HEK293 (cell line): ENCODE measurements around the gene GBGT1.

Experiments
- CTCF ChIA-PET: fragments of 350-600 bp; formaldehyde crosslinking; extraction: SDS; loops from one replicate; lab custom pipeline; 2021; ENCODE audit warnings: antibody characterized with exemption; lab: Yijun Ruan, JAX
- POLR2A ChIA-PET: fragments of 300-600 bp; formaldehyde crosslinking; extraction: SDS; loops from one replicate; lab custom pipeline; 2020; ENCODE audit warnings: antibody characterized with exemption, inconsistent platforms; lab: Yijun Ruan, JAX
- H3K27ac ChIP-seq: fragments of 200-500 bp; sonication (Bioruptor generic); 2 replicates; pipeline ENCODE4 v1.5.1; 2014; ENCODE audit warnings: low read depth, low read length, control low read depth, inconsistent platforms; ENCODE audit errors: extremely low read depth
- H3K36me3 ChIP-seq, 2 experiments: fragments of 200-500 bp in 1 of 2; sonication (Bioruptor generic) in 1 of 2; 1 replicate in 1 of 2; 2 replicates in 1 of 2; pipeline ENCODE4 v1.5.1; 2014 to 2017; ENCODE audit warnings: inconsistent platforms in 2 of 2, low read length in 2 of 2; ENCODE audit not compliant: control insufficient read depth in 2 of 2, insufficient read depth in 1 of 2
- H3K4me1 ChIP-seq: fragments of 200-500 bp; sonication (Bioruptor generic); 2 replicates; pipeline ENCODE4 v1.5.1; 2014; ENCODE audit warnings: mild to moderate bottlenecking, low read length, inconsistent platforms; ENCODE audit not compliant: control insufficient read depth, insufficient read depth
- H3K4me3 ChIP-seq: 2 replicates; pipeline ENCODE4 v1.5.1; 2011; ENCODE audit warnings: low read depth, mild to moderate bottlenecking, control low read depth, low read length, moderate library complexity
- H3K9me3 ChIP-seq: fragments of 200-500 bp; sonication (Bioruptor generic); 2 replicates; pipeline ENCODE4 v1.5.1; 2014; ENCODE audit warnings: low read depth, low read length, inconsistent platforms; ENCODE audit not compliant: control insufficient read depth, insufficient read depth
- FEZF1 ChIP-seq: fragments of 450-650 bp; formaldehyde crosslinking; IDR thresholded peaks from 2 replicates; pipeline ENCODE4 v1.5.1; 2016; ENCODE audit warnings: missing biosample characterization, missing genetic modification characterization
- GFI1B ChIP-seq: fragments of 450-650 bp; formaldehyde crosslinking; IDR thresholded peaks from 2 replicates; pipeline ENCODE4 v1.5.1; 2016; ENCODE audit warnings: missing biosample characterization, missing genetic modification characterization
- KLF1 ChIP-seq: fragments of 450-650 bp; formaldehyde crosslinking; IDR thresholded peaks from 2 replicates; pipeline ENCODE4 v1.5.1; 2016; ENCODE audit warnings: missing biosample characterization, missing genetic modification characterization
- KLF10 ChIP-seq: fragments of 450-650 bp; IDR thresholded peaks from 2 replicates; pipeline ENCODE4 v1.5.1; 2018; ENCODE audit warnings: missing biosample characterization, mild to moderate bottlenecking, missing genetic modification characterization
- SCRT1 ChIP-seq: fragments of 450-650 bp; formaldehyde crosslinking; IDR thresholded peaks from 2 replicates; pipeline ENCODE4 v1.5.1; 2016; ENCODE audit warnings: missing biosample characterization, missing genetic modification characterization, borderline replicate concordance
- SCRT2 ChIP-seq: fragments of 450-650 bp; formaldehyde crosslinking; IDR thresholded peaks from 2 replicates; pipeline ENCODE4 v1.5.1; 2016; ENCODE audit warnings: missing biosample characterization, missing genetic modification characterization
- SP7 ChIP-seq: fragments of 450-650 bp; formaldehyde crosslinking; IDR thresholded peaks from 2 replicates; pipeline ENCODE4 v1.5.1; 2016; ENCODE audit warnings: missing biosample characterization, missing genetic modification characterization
- ZBTB17 ChIP-seq: fragments of 450-650 bp; formaldehyde crosslinking; IDR thresholded peaks from 2 replicates; pipeline ENCODE4 v1.5.1; 2016; ENCODE audit warnings: missing biosample characterization, missing genetic modification characterization
- ZNF132 ChIP-seq: fragments of 450-650 bp; formaldehyde crosslinking; IDR thresholded peaks from 2 replicates; pipeline ENCODE4 v1.5.1; 2017; ENCODE audit warnings: missing biosample characterization, missing genetic modification characterization, borderline replicate concordance
- ZNF146 ChIP-seq: fragments of 450-650 bp; formaldehyde crosslinking; IDR thresholded peaks from 2 replicates; pipeline ENCODE4 v1.5.1; 2016; ENCODE audit warnings: missing biosample characterization, missing genetic modification characterization
- ZNF211 ChIP-seq: fragments of 450-650 bp; formaldehyde crosslinking; IDR thresholded peaks from 2 replicates; pipeline ENCODE4 v1.5.1; 2016; ENCODE audit warnings: low read depth, missing biosample characterization, missing genetic modification characterization
- ZNF341 ChIP-seq: fragments of 450-650 bp; formaldehyde crosslinking; IDR thresholded peaks from 2 replicates; pipeline ENCODE4; 2016; ENCODE audit warnings: low read depth, missing biosample characterization, missing genetic modification characterization
- ZNF426 ChIP-seq: fragments of 450-650 bp; formaldehyde crosslinking; IDR thresholded peaks from 2 replicates; pipeline ENCODE4 v1.5.1; 2017; ENCODE audit warnings: missing biosample characterization, missing genetic modification characterization, mild to moderate bottlenecking, inconsistent platforms, moderate library complexity
- ZNF530 ChIP-seq: fragments of 450-650 bp; formaldehyde crosslinking; IDR thresholded peaks from 2 replicates; pipeline ENCODE4 v1.5.1; 2016; ENCODE audit warnings: low read depth, missing biosample characterization, missing genetic modification characterization
- ZNF555 ChIP-seq: fragments of 450-650 bp; formaldehyde crosslinking; conservative IDR thresholded peaks from 2 replicates; pipeline ENCODE4 v1.5.1; 2017; ENCODE audit warnings: missing biosample characterization, mild to moderate bottlenecking, missing genetic modification characterization, inconsistent platforms
- ZNF629 ChIP-seq: fragments of 450-650 bp; formaldehyde crosslinking; IDR thresholded peaks from 2 replicates; pipeline ENCODE4 v1.5.1; 2017; ENCODE audit warnings: missing biosample characterization, missing genetic modification characterization
- ZNF654 ChIP-seq: fragments of 450-650 bp; formaldehyde crosslinking; IDR thresholded peaks from 2 replicates; pipeline ENCODE4 v1.5.1; 2016; ENCODE audit warnings: low read depth, missing biosample characterization, missing genetic modification characterization
- ZNF785 ChIP-seq: fragments of 450-650 bp; formaldehyde crosslinking; IDR thresholded peaks from 2 replicates; pipeline ENCODE4 v1.5.1; 2016; ENCODE audit warnings: missing biosample characterization, missing genetic modification characterization
- ZSCAN30 ChIP-seq: fragments of 450-650 bp; IDR thresholded peaks from 2 replicates; pipeline ENCODE4 v1.5.1; 2018; ENCODE audit warnings: missing biosample characterization, mild to moderate bottlenecking, missing genetic modification characterization, moderate library complexity
- TF ChIP-seq, protein P1 (sequence below): fragments of 450-650 bp; formaldehyde crosslinking; IDR thresholded peaks from 2 replicates; pipeline ENCODE4 v1.5.1; 2017; ENCODE audit warnings: missing biosample characterization, mild to moderate bottlenecking, missing genetic modification characterization, moderate library complexity
- TF ChIP-seq, protein P2 (sequence below): fragments of 450-650 bp; formaldehyde crosslinking; IDR thresholded peaks from 2 replicates; pipeline ENCODE4 v1.5.1; 2016; ENCODE audit warnings: missing biosample characterization, missing genetic modification characterization
- TF ChIP-seq, protein P3 (sequence below): fragments of 450-650 bp; formaldehyde crosslinking; IDR thresholded peaks from 2 replicates; pipeline ENCODE4 v1.5.1; 2016; ENCODE audit warnings: missing biosample characterization, missing genetic modification characterization

GBGT1 gene

GRCh38 chr9:133161547-133161950, 2.2 kb downstream of the GBGT1 start (continued):
- TF ChIP-seq, protein P1, sequence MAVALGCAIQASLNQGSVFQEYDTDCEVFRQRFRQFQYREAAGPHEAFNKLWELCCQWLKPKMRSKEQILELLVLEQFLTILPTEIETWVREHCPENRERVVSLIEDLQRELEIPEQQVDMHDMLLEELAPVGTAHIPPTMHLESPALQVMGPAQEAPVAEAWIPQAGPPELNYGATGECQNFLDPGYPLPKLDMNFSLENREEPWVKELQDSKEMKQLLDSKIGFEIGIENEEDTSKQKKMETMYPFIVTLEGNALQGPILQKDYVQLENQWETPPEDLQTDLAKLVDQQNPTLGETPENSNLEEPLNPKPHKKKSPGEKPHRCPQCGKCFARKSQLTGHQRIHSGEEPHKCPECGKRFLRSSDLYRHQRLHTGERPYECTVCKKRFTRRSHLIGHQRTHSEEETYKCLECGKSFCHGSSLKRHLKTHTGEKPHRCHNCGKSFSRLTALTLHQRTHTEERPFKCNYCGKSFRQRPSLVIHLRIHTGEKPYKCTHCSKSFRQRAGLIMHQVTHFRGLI (tag by site-specific recombination), result no peak
- TF ChIP-seq FEZF1 (tag by site-specific recombination) (no peak), ZNF555 (tag by site-specific recombination) (no peak)

GRCh38 chr9:133160742-133161546, 2.8 kb downstream of the GBGT1 start:
- no peaks in the 10 kb centered on the region for H3K9me3 ChIP-seq
- H3K4me1 ChIP-seq, result no peaks in the 10 kb centered on the region
- CTCF ChIA-PET, result interaction anchor here (0.7 to 2.8 kb wide), 11 partner anchors 9 to 264 kb away, joined by 3 to 19 read pairs (median 4); no protein-coding TSS in a partner anchor
- TF ChIP-seq ZNF146 (tag by site-specific recombination), result no peak
- TF ChIP-seq KLF10 (tag by site-specific recombination), result no peak
- no peak for TF ChIP-seq ZNF211 (tag by site-specific recombination)
- TF ChIP-seq ZNF426 (tag by site-specific recombination), result no peak
- TF ChIP-seq FEZF1 (tag by site-specific recombination), result peak; percentile 61
- peak; percentile 76 for TF ChIP-seq ZBTB17
- TF ChIP-seq ZNF629, result no peak
- TF ChIP-seq SP7 (tag by site-specific recombination), result 0 out of 2 replicates have a peak, but pooled peaks have one; percentile 27
- TF ChIP-seq, protein P2, sequence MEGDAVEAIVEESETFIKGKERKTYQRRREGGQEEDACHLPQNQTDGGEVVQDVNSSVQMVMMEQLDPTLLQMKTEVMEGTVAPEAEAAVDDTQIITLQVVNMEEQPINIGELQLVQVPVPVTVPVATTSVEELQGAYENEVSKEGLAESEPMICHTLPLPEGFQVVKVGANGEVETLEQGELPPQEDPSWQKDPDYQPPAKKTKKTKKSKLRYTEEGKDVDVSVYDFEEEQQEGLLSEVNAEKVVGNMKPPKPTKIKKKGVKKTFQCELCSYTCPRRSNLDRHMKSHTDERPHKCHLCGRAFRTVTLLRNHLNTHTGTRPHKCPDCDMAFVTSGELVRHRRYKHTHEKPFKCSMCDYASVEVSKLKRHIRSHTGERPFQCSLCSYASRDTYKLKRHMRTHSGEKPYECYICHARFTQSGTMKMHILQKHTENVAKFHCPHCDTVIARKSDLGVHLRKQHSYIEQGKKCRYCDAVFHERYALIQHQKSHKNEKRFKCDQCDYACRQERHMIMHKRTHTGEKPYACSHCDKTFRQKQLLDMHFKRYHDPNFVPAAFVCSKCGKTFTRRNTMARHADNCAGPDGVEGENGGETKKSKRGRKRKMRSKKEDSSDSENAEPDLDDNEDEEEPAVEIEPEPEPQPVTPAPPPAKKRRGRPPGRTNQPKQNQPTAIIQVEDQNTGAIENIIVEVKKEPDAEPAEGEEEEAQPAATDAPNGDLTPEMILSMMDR (tag by site-specific recombination), result peak; percentile 59; the same call in 1 of the 2 replicates
- peak; percentile 95 for TF ChIP-seq SCRT2
- TF ChIP-seq, protein P3, sequence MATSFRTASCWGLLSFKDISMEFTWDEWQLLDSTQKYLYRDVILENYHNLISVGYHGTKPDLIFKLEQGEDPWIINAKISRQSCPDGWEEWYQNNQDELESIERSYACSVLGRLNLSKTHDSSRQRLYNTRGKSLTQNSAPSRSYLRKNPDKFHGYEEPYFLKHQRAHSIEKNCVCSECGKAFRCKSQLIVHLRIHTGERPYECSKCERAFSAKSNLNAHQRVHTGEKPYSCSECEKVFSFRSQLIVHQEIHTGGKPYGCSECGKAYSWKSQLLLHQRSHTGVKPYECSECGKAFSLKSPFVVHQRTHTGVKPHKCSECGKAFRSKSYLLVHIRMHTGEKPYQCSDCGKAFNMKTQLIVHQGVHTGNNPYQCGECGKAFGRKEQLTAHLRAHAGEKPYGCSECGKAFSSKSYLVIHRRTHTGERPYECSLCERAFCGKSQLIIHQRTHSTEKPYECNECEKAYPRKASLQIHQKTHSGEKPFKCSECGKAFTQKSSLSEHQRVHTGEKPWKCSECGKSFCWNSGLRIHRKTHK, result no peak
- TF ChIP-seq GFI1B (tag by site-specific recombination), result no peak
- TF ChIP-seq ZNF132 (tag by site-specific recombination), result no peak
- TF ChIP-seq SCRT1 (tag by site-specific recombination), result peak; percentile 90
- no peak for TF ChIP-seq KLF1 (tag by site-specific recombination)
- peak; percentile 85; the same call in 1 of the 2 replicates for TF ChIP-seq ZNF785 (tag by site-specific recombination)
- TF ChIP-seq ZSCAN30 (tag by site-specific recombination), result 0 out of 2 replicates have a peak, but pooled peaks have one; percentile 40
- TF ChIP-seq ZNF530, result no peak
- peak; percentile 21; the same call in 1 of the 2 replicates for TF ChIP-seq ZNF341
- TF ChIP-seq ZNF654 (tag by site-specific recombination), result 0 out of 2 replicates have a peak, but pooled peaks have one; percentile 7
- TF ChIP-seq, all 188 proteins: peak for 10
- POLR2A ChIA-PET, result no interaction called here
- Histone ChIP-seq H3K4me3 (no peak overlapping the region), H3K27ac (no peak overlapping the region), H3K36me3 (no peaks in the 10 kb centered on the region)
